Mucosa of gallbladder (tissue), 1 donor: Measurements from ENCODE around the gene ZNF444. TPM values are rescaled to one million over a fixed set of nuclear protein-coding genes. Genes with fewer than 3 reads are reported as not detected.
"Not testable (repeated sequence)": the region's sequence is repeated elsewhere in the genome, so short reads cannot be mapped to it uniquely, and the experiment has no call there.

ENCODE experiments used
- DNase-seq: peaks from one replicate; pipeline ENCODE4 v3.0.0-alpha.2; 2020; ENCODE audit warnings: low spot score
- total RNA-seq: library from RNA; stranded (reverse); gene quantifications from one replicate; pipeline ENCODE4 v1.2.1, GENCODE V29; 2021
- donor health status: DM: no; HTN: no; CAD: no.

The ZNF444 gene
- total RNA-seq, 1 donor from 2014 or later, result 76.2 TPM

- no peak for DNase-seq
Measured at GRCh38 chr19:56145698-56146097, 4.6 kb downstream of the ZNF444 start.

DNA sequence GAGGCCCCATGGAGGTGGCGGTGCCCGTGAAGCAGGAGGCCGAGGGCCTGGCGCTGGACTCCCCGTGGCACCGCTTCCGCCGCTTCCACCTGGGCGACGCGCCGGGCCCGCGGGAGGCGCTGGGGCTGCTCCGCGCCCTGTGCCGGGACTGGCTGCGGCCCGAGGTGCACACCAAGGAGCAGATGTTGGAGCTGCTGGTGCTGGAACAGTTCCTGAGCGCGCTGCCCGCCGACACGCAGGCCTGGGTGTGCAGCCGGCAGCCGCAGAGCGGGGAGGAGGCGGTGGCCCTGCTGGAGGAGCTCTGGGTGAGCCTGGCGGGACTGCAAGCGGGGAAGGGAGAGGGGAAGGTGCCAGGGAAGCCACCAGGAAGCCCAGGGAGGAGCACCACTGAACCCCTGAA, 5.8 kb downstream of the ZNF444 start:
- no peak for DNase-seq

DNA sequence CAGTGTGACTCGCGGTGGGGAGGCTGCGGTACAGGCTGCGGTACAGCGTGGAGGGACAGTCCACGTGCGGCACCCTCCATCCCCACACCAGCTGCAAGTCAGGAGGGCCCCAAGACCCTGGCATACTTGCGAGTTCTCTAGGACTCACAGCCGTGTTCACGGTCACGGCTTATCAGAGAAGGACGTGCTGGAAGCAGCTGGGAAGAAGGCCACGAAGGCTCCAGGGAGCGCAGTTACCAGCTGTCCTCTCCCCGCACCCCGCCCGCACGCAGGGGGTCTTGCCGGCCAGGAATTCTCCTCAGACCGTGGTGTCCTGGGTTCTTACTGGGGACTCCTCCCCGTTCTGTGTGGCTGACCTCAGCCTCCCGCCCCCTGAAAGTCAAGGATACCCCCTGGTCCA, 6.2 kb downstream of the ZNF444 start:
- DNase-seq, result no peak

GRCh38 chr19:56148096-56148495, 7.0 kb downstream of the ZNF444 start:
- DNase-seq, result no peak

DNA sequence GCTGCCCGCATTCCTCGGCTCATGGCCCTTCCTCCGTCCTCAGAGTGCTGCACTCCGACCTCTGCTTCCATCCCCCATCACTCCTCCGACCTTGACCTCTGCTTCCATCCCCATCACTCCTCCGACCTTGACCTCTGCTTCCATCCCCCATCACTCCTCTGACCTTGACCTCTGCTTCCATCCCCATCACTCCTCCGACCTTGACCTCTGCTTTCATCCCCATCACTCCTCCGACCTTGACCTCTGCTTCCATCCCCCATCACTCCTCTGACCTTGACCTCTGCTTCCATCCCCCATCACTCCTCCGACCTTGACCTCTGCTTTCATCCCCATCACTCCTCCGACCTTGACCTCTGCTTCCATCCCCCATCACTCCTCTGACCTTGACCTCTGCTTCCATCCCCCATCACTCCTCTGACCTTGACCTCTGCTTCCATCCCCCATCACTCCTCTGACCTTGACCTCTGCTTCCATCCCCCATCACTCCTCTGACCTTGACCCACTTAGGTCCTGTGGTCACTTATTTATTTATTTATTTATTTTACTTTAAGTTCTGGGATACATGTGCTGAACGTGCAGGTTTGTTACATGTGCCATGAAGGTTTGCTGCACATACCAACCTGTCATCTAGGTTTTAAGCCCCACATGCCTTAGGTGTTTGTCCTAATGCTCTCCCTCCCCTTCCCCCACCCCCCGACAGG, 8.0 kb downstream of the ZNF444 start:
- not testable (repeated sequence) for DNase-seq

- no peak for DNase-seq
Measured at GRCh38 chr19:56149656-56150038, 8.6 kb downstream of the ZNF444 start.

DNA sequence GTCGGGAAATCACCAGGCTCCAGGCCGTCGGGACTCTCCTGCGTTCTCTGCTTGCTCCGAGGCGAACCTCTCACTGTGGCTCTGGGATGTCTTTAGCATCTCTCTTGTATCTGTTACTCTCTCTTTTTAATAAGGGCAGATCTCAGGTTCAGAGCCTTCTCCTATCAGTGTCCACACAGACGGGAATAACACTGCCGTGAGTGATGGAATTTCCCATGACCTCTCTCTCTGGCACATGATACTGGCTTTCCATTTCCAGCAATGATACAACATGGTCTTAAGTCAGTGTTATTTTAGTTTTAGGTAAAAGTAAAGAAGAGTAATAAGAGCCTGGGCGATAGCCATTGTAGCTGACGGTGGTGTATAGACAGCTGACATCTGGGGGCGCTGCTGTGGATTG, 9.3 kb downstream of the ZNF444 start:
- no peak for DNase-seq

DNA sequence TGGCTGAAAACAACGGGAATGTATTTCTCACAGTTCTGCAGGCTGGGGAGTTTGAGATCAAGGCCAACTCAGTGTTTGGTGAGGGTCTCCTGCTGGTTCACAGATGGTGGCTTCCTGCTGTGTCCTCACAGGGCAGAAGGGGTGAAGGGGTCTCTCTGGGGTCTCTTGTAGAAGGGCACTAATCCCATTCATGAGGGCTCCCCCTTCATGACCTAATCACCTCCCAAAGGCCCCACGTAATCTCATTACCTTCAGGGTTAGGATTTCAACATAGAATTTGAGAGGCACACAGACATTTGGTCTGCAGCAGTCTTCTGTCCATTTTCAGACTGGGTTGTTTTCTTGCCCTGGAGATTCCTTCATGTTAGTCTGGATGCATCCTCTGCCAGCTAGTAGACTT, 11.6 kb downstream of the ZNF444 start:
- DNase-seq, result no peak

- no peak for DNase-seq
Measured at GRCh38 chr19:56153507-56153906, 12.4 kb downstream of the ZNF444 start.

DNA sequence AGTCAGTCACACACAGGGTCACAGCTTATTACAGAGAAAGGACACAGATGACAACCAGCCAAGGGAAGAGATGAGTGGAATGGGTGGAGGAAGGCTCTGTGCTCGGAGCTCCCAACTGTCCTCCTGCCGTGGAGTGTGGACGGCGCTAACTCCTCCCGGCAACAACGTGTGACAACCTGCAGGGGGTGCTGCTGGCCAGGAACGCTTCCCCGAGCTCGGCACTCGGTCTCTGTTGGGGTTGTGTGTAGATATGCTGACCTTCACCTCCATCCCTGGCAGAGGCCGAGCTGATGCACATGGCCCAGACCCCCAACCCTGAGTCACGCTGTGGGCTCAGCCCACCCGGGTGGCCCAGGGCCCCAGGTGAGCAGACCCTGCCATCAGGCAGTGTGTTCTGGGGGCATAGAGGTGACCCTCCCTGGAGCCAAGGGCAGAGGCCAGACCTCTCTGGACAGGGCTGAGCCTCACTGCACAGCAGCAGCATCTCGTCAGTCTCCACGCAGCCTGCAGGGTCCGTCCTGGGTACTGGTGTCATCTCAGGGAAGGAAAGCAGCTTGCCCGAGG, 14.1 kb downstream of the ZNF444 start:
- DNase-seq, result no peak

- peak; percentile 46 for DNase-seq
Measured at GRCh38 chr19:56156768-56157167, 15.7 kb downstream of the ZNF444 start.

DNA sequence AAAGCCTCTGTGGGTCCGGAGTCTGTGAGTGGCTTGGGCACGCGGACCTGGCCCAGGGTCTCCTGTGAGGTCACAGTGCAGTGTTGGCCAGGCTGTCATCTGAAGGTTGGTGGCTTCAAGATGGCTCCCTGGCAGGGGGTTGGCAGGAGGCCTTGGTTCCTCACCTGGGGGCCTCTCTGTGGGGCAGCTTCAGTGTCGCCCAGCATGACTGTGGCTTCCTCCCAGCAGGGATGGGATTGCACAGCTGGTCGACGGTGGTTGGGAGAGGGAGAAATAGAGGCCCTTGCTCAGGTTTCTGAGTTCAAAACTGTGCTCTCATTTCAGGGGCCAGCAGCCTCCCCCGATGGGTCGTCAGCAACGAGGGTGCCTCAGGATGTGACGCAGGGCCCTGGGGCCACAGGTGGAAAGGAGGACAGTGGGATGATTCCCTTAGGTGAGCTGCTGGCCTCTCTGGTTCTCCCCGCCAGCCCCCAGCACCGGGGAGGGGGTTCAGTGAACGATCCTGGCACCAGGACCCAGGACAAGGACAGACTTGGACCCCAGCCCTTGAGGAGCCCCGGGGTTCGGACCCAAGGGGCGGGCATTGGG, 17.2 kb downstream of the ZNF444 start:
- no peak for DNase-seq

- DNase-seq, result no peak
Measured at GRCh38 chr19:56159009-56159559, 18.0 kb downstream of the ZNF444 start.

DNA sequence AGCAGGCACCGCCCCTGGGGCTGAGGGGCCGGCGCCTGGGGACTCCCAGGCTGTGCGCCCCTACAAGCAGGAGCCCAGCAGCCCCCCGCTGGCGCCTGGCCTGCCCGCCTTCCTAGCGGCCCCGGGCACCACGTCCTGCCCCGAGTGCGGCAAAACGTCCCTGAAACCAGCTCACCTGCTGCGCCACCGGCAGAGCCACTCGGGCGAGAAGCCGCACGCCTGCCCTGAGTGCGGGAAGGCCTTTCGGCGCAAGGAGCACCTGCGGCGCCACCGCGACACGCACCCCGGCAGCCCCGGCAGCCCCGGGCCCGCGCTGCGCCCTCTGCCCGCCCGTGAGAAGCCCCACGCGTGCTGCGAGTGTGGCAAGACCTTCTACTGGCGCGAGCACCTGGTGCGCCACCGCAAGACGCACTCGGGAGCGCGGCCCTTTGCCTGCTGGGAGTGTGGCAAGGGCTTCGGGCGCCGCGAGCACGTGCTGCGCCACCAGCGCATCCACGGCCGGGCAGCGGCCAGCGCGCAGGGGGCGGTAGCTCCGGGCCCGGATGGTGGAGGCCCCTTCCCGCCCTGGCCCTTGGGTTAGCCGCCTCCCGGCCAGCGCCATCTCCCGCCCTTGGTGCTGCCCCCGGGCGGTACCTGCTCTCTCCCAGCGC, 18.7 kb downstream of the ZNF444 start:
- no peak for DNase-seq

- no peak for DNase-seq
Measured at GRCh38 chr19:56161534-56161933, 20.4 kb downstream of the ZNF444 start.

- DNase-seq, result no peak
Measured at GRCh38 chr19:56162258-56162657, 21.2 kb downstream of the ZNF444 start.

- DNase-seq, result no peak
Measured at GRCh38 chr19:56163097-56163496, 22.0 kb downstream of the ZNF444 start.

- no peak for DNase-seq
Measured at GRCh38 chr19:56167064-56167578, 26.0 kb downstream of the ZNF444 start.

GRCh38 chr19:56170261-56170660, 29.2 kb downstream of the ZNF444 start:
- DNase-seq, result peak; percentile 31

- DNase-seq, result no peak
Measured at GRCh38 chr19:56174086-56174485, 33.0 kb downstream of the ZNF444 start.

GRCh38 chr19:56174550-56174949, 33.5 kb downstream of the ZNF444 start:
- DNase-seq, result no peak

DNA sequence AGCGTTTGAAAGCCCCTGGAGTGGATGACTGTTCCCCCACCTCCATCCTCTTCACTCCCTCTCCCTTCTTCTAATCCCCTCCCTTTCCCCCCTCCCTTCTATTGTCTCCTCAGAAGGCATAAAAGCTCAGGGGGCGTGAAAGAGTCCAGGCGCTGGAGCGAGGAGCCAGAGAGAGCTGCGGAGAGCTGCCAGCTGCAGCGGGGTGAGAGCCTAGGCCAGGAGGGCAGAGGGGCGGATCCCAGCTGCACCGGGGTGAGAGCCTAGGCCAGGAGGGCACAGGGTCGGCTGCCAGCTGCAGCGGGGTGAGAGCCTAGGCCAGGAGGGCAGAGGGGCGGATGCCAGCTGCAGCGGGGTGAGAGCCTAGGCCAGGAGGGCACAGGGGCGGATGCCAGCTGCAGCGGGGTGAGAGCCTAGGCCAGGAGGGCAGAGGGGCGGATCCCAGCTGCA, 34.8 kb downstream of the ZNF444 start, which contains the start of gene GALP:
Gene GALP (plus strand): TSS at position 148 of the 447 bp plus-strand sequence. CDS start 1,101 bp downstream, outside the sequence.
- DNase-seq, result not testable (repeated sequence)
